ENCODE results near the gene GTPBP10.

DNA sequence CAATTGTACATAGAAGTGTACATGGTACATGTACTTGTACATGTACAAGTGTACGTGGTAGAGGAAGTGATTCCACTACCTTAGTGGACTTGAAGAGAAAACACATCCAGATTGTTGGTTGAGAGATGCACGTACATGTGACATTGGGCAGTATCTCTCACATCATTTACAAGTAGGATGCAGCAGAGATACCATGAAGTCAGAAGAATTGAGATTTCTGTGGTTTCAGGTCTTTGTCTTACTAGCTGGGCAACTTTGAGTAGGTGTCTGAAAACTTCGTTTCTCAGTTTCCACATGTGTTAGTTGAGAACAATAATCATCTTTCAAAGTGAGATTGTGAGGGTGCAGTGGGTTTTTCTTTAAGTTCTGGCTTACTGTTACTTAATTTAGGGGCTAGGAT lies 78.2 kb downstream of the GTPBP10 start:
- TF ChIP-seq POLR2A (IDR thresholded peaks at IDR 0.05) (no peak), POLR2AphosphoS5 (IDR thresholded peaks at IDR 0.05; ENCODE audit: insufficient read depth in 1 of 2, low read depth in 1 of 2) (no peak)
- TF ChIP-seq, protein P1, sequence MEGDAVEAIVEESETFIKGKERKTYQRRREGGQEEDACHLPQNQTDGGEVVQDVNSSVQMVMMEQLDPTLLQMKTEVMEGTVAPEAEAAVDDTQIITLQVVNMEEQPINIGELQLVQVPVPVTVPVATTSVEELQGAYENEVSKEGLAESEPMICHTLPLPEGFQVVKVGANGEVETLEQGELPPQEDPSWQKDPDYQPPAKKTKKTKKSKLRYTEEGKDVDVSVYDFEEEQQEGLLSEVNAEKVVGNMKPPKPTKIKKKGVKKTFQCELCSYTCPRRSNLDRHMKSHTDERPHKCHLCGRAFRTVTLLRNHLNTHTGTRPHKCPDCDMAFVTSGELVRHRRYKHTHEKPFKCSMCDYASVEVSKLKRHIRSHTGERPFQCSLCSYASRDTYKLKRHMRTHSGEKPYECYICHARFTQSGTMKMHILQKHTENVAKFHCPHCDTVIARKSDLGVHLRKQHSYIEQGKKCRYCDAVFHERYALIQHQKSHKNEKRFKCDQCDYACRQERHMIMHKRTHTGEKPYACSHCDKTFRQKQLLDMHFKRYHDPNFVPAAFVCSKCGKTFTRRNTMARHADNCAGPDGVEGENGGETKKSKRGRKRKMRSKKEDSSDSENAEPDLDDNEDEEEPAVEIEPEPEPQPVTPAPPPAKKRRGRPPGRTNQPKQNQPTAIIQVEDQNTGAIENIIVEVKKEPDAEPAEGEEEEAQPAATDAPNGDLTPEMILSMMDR (IDR thresholded peaks at IDR 0.05): no peak

Data from vagina (tissue), 2 donors.